OCI-LY7 (cell line): Measurements from ENCODE around the gene TCTN1. TPM values are rescaled to one million over a fixed set of nuclear protein-coding genes. Genes with fewer than 3 reads are reported as not detected.

Experiments
- BruUV-seq: library from RNA; stranded (reverse); fragments of 400-500 nt; replicated peaks from 2 replicates; lab custom pipeline; 2021; lab: Mats Ljungman, UMichigan
- CTCF ChIA-PET: fragments of 300-600 bp; sonication (Branson Sonifier 250); formaldehyde crosslinking; loops from one replicate; lab custom pipeline; 2022; ENCODE audit warnings: antibody characterized with exemption; ENCODE audit not compliant: unreplicated experiment; lab: Charles Lee
- POLR2A ChIA-PET: fragments of 300-600 bp; sonication (Branson Sonifier 250); formaldehyde crosslinking; loops from one replicate; lab custom pipeline; 2022; ENCODE audit warnings: antibody characterized with exemption; lab: Charles Lee
- DNase-seq: peaks from one replicate; pipeline ENCODE4 v3.0.0-alpha.2; 2015; ENCODE audit warnings: low spot score
- H2AFZ ChIP-seq: fragments of 200-600 bp; sonication (generic), shearing (Covaris generic); 2 replicates; pipeline ENCODE4 v1.6.1; 2014; ENCODE audit warnings: mild to moderate bottlenecking, antibody characterized with exemption, low read length, moderate library complexity
- H3K27ac ChIP-seq: fragments of 200-600 bp; sonication (generic); 2 replicates; pipeline ENCODE4 v1.5.1; 2014; ENCODE audit warnings: mixed run types, low read depth, mild to moderate bottlenecking, moderate library complexity, low read length, inconsistent platforms; ENCODE audit not compliant: poor library complexity, severe bottlenecking
- H3K36me3 ChIP-seq: fragments of 200-600 bp; sonication (generic); 2 replicates; pipeline ENCODE4 v1.6.1; 2014; ENCODE audit warnings: mild to moderate bottlenecking, antibody characterized with exemption, low read length, moderate library complexity, mixed read lengths; ENCODE audit not compliant: insufficient read depth
- H3K4me1 ChIP-seq: fragments of 200-600 bp; sonication (generic); 2 replicates; pipeline ENCODE4 v1.5.1; 2014; ENCODE audit warnings: mild to moderate bottlenecking, low read length; ENCODE audit not compliant: insufficient read depth, poor library complexity, severe bottlenecking
- H3K4me2 ChIP-seq: fragments of 200-600 bp; sonication (generic); 2 replicates; pipeline ENCODE4 v1.6.1; 2014; ENCODE audit warnings: mild to moderate bottlenecking, low read length
- H3K4me3 ChIP-seq: fragments of 200-600 bp; sonication (generic); 2 replicates; pipeline ENCODE4 v1.5.1; 2014; ENCODE audit warnings: mild to moderate bottlenecking, low read depth, low read length; ENCODE audit not compliant: poor library complexity, severe bottlenecking
- H3K79me2 ChIP-seq: fragments of 200-600 bp; sonication (generic); 2 replicates; pipeline ENCODE4 v1.6.1; 2016; ENCODE audit warnings: low read depth, mild to moderate bottlenecking, low read length, moderate library complexity, mixed read lengths; ENCODE audit not compliant: insufficient read depth
- H3K9me2 ChIP-seq: fragments of 200-600 bp; sonication (generic); 2 replicates; pipeline ENCODE4 v1.6.1; 2016; ENCODE audit warnings: mild to moderate bottlenecking, low read length, mixed read lengths; ENCODE audit not compliant: insufficient read depth
- H3K9me3 ChIP-seq: fragments of 200-600 bp; sonication (generic); 2 replicates; pipeline ENCODE4 v1.6.1; 2014; ENCODE audit warnings: mild to moderate bottlenecking, mixed run types, low read length, mixed read lengths
- H4K20me1 ChIP-seq: fragments of 200-600 bp; sonication (generic); 2 replicates; pipeline ENCODE4 v1.6.1; 2014; ENCODE audit warnings: mild to moderate bottlenecking, antibody characterized with exemption, low read length, moderate library complexity, mixed read lengths; ENCODE audit not compliant: insufficient read depth
- EZH2phosphoT487 ChIP-seq: fragments of 200-600 bp; sonication (generic); IDR thresholded peaks from 2 replicates; pipeline ENCODE4 v1.6.1; 2018; ENCODE audit warnings: low read depth, borderline replicate concordance, mild to moderate bottlenecking, mixed run types, antibody characterized with exemption, low read length, moderate library complexity, mixed read lengths
- intact Hi-C: fragments of 100-400 bp; cut with micrococcal nuclease; formaldehyde crosslinking; loops from one replicate; pipeline ENCODE4 v1.10.0; 2022; ENCODE audit not compliant: unreplicated experiment
- total RNA-seq, 2 experiments: library from RNA; depleted of rRNA in 1 of 2; stranded (reverse); fragments of >200 nt in 1 of 2; shearing (Covaris generic) in 1 of 2; gene quantifications; 2 replicates each; pipeline ENCODE4 v1.2.3, GENCODE V29; 2014 to 2022
- TF ChIP-seq, protein P1 (sequence below): fragments of 200-600 bp; sonication (generic); conservative IDR thresholded peaks from 2 replicates; pipeline ENCODE4 v1.5.1; 2014; ENCODE audit warnings: mild to moderate bottlenecking, antibody characterized with exemption, low read length, moderate library complexity, mixed read lengths

The TCTN1 gene
- total RNA-seq, 2 experiments from 2014 or later = 8.7 to 19.9 TPM

- H3K36me3 ChIP-seq = no peaks in the 10 kb centered on the region
- peak overlapping the region; percentile 23 for H3K4me3 ChIP-seq
- H3K9me2 ChIP-seq = no peaks in the 10 kb centered on the region
- H3K79me2 ChIP-seq = no peaks in the 10 kb centered on the region
- H3K4me2 ChIP-seq = peak overlapping the region; percentile 66
- intact Hi-C loops = no loop called here
- H3K27ac ChIP-seq = peak overlapping the region; percentile 51
- DNase-seq = peak; percentile 55
- H3K9me3 ChIP-seq = no peaks in the 10 kb centered on the region
- POLR2A ChIA-PET = interaction anchor here (0.6 to 1.4 kb wide), 6 partner anchors 9 to 212 kb away, joined by 3 to 6 read pairs (median 4); no protein-coding TSS in a partner anchor
- H4K20me1 ChIP-seq = no peaks in the 10 kb centered on the region
- BruUV-seq = no TSS peak
- CTCF ChIA-PET = interaction anchor here (1.0 kb wide), 1 partner anchor 77 kb away, joined by 4 read pairs; no protein-coding TSS in a partner anchor
- H2AFZ ChIP-seq = peak overlapping the region; percentile 36; the same call in 1 of the 2 replicates
- H3K4me1 ChIP-seq = peaks cover 68% of the 10 kb centered on the region
- TF ChIP-seq, protein P1, sequence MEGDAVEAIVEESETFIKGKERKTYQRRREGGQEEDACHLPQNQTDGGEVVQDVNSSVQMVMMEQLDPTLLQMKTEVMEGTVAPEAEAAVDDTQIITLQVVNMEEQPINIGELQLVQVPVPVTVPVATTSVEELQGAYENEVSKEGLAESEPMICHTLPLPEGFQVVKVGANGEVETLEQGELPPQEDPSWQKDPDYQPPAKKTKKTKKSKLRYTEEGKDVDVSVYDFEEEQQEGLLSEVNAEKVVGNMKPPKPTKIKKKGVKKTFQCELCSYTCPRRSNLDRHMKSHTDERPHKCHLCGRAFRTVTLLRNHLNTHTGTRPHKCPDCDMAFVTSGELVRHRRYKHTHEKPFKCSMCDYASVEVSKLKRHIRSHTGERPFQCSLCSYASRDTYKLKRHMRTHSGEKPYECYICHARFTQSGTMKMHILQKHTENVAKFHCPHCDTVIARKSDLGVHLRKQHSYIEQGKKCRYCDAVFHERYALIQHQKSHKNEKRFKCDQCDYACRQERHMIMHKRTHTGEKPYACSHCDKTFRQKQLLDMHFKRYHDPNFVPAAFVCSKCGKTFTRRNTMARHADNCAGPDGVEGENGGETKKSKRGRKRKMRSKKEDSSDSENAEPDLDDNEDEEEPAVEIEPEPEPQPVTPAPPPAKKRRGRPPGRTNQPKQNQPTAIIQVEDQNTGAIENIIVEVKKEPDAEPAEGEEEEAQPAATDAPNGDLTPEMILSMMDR = no peak
- TF ChIP-seq EZH2phosphoT487 = no peak
These were observed 63.4 kb downstream of the TCTN1 start for GRCh38 chr12:110677206-110677911.

- H4K20me1 ChIP-seq = no peaks in the 10 kb centered on the region
- ChIA-PET POLR2A (interaction anchor here (0.8 to 2.3 kb wide), 6 partner anchors 9 to 212 kb away, joined by 3 to 6 read pairs (median 4); no protein-coding TSS in a partner anchor), CTCF (no interaction called here)
- H3K9me3 ChIP-seq = no peaks in the 10 kb centered on the region
- peak overlapping the region; percentile 66 for H3K4me2 ChIP-seq
- H3K36me3 ChIP-seq = no peaks in the 10 kb centered on the region
- H3K9me2 ChIP-seq = no peaks in the 10 kb centered on the region
- no peak for DNase-seq
- H3K4me1 ChIP-seq = peaks cover 63% of the 10 kb centered on the region
- H2AFZ ChIP-seq = peak overlapping the region; percentile 36; the same call in 1 of the 2 replicates
- peak overlapping the region; percentile 51 for H3K27ac ChIP-seq
- no peak for TF ChIP-seq EZH2phosphoT487
- TF ChIP-seq, protein P1 = no peak
- H3K4me3 ChIP-seq = peak overlapping the region; percentile 23
- intact Hi-C loops = no loop called here
- no TSS peak for BruUV-seq
- H3K79me2 ChIP-seq = no peaks in the 10 kb centered on the region
These were observed 64.1 kb downstream of the TCTN1 start for GRCh38 chr12:110677982-110678381.

- TF ChIP-seq EZH2phosphoT487 = no peak
- TF ChIP-seq, protein P1 = no peak
- POLR2A ChIA-PET = interaction anchor here (0.6 to 2.3 kb wide), 8 partner anchors 11 to 873 kb away, joined by 3 to 6 read pairs (median 4); no protein-coding TSS in a partner anchor
- no peaks in the 10 kb centered on the region for H3K79me2 ChIP-seq
- no peak overlapping the region for H3K4me3 ChIP-seq
- peaks cover 51% of the 10 kb centered on the region for H3K4me1 ChIP-seq
- H3K9me3 ChIP-seq = no peaks in the 10 kb centered on the region
- no TSS peak for BruUV-seq
- no peaks in the 10 kb centered on the region for H3K36me3 ChIP-seq
- DNase-seq = no peak
- H3K27ac ChIP-seq = no peak overlapping the region
- H2AFZ ChIP-seq = no peak overlapping the region
- H3K4me2 ChIP-seq = peak overlapping the region; percentile 66; the same call in 1 of the 2 replicates
- intact Hi-C loops = no loop called here
- H3K9me2 ChIP-seq = no peaks in the 10 kb centered on the region
- H4K20me1 ChIP-seq = no peaks in the 10 kb centered on the region
- CTCF ChIA-PET = no interaction called here
These were observed 65.3 kb downstream of the TCTN1 start for GRCh38 chr12:110679201-110679600.
